NCI-H774 (cell line): ENCODE results near the gene RAB24.
A peak's percentile ranks its signal among the peaks of the same experiment; 100 is the strongest.
"Not testable (repeated sequence)": the region's sequence is repeated elsewhere in the genome, so short reads cannot be mapped to it uniquely, and the experiment has no call there.

Experiments used
- DNase-seq: peaks from one replicate; lab custom pipeline; 2025; lab: John Stamatoyannopoulos, UW

The RAB24 gene

DNA sequence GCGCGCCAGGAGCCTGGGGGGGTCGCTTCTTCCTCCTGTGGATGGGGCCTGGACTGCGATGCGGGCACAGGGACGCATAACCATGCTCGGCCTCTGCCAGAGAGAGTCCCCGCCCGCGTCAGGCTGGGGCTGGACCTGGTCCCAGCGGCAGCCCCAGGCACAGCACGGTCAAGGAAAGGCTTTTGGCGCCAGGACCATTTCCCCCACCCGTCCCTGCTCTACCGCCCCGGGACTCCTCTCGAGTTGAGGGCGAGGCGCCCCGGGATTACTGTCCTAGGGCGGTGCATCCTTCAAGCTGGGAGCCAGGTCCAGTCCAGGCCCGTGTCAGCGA is 7.8 kb upstream of the RAB24 start:
- no peak for DNase-seq

DNA sequence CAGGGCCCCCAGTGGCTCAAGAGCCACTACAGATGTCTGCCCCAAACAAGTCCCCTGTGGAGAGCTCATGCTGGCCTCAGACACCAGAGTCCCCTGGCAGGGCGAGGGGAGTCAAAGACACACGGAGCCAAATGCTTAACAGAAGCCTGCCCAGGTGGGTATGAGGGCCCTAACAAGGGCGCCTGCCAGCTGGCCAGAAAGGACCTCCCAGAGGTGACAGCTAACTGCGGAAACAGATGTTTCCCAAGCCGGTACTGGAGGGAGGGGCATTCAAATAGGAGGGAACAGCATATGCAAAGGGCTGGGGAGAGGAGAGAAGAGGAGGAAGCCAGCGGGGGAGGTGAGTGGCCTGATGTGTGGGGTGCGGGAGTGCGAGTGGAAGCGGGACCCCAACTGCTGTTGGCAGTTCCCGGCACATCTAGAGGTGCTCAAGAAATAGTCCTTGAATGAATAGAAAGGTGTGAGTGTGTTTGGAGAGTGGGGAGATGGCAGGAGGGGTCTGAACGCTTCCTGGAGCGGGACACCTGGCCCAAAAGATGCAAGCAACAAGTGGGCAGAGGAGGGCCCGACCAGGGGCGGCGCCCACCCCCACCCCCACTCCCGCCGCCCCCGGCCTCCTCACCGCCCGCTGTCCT is 7.4 kb upstream of the RAB24 start:
- DNase-seq: no peak

- DNase-seq: no peak
Observed at GRCh38 chr5:177310332-177310731, 6.8 kb upstream of the RAB24 start.

- peak; percentile 47 for DNase-seq
Observed at GRCh38 chr5:177309351-177310191, 6.1 kb upstream of the RAB24 start.

DNA sequence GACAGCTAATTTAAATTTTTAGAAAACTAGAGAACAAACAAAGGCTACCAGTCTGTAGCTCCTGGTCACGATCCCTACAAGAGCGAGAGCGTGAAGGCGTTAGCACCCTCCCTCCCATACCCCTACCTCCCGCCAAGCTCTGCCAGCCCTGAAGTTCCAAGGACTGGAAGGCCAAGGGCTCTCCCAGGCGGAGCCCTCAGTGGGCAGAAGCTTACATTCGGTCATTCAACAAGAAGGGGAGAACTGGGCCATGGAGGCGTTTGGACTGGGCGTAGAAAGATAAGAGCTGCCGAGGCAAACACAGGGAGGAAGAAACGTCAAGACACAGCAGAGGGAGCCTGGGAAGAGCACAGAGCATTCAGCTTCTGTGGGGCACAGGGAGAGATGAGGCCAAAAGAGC is 5.2 kb upstream of the RAB24 start:
- no peak for DNase-seq

GRCh38 chr5:177307544-177308363 is 4.2 kb upstream of the RAB24 start:
- DNase-seq: no peak

- DNase-seq: no peak
Observed at GRCh38 chr5:177306674-177307543, 3.4 kb upstream of the RAB24 start.

GRCh38 chr5:177306103-177306640 is 2.7 kb upstream of the RAB24 start:
- not testable (repeated sequence) for DNase-seq

- DNase-seq: no peak
Observed at GRCh38 chr5:177304392-177305119, 1.0 kb upstream of the RAB24 start.

DNA sequence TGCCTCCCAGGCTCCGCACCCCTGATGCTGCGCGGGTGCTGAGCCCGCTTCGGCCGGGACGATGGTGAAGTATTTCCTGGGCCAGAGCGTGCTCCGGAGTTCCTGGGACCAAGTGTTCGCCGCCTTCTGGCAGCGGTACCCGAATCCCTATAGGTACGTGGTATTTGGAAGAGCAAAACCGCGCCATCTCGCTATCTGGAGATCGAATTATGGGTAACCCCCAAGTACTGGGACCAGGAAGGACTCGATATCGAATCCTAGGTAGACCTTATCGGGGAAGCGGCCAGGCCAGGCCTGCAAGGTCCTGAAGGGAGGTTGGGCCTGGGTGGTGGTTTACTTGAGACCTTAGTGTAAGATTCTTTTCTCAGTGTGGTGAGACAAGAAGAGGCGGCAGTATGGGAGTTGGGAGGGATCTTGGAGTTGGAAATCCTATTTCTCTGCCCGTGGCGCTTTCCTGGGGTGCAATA is 439 bp upstream of the RAB24 start:
- no peak for DNase-seq

GRCh38 chr5:177302354-177303110 is 987 bp downstream of the RAB24 start:
- no peak for DNase-seq

- peak; percentile 69 for DNase-seq
Observed at GRCh38 chr5:177301503-177302165, 1.9 kb downstream of the RAB24 start.

DNA sequence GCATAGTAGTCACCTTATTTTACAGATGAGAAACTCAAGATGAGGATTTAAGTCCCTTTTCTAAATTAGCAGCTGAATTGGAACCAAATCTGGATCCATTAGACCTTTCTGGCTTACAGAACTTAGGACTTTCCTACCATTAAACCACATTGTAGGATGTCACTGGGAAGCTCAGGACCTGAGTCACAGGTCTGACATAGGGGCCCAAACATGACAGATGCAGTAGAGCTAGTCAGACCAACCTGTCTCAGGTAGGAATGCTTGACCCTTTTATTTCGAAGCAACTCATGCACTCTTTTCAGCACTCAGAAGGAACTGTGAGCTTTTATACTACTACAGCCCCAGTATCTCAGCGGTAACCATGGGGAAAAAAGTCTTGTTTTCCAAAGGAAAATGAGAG is 2.6 kb downstream of the RAB24 start:
- DNase-seq: no peak

- no peak for DNase-seq
Observed at GRCh38 chr5:177300236-177300880, 3.2 kb downstream of the RAB24 start.

DNA sequence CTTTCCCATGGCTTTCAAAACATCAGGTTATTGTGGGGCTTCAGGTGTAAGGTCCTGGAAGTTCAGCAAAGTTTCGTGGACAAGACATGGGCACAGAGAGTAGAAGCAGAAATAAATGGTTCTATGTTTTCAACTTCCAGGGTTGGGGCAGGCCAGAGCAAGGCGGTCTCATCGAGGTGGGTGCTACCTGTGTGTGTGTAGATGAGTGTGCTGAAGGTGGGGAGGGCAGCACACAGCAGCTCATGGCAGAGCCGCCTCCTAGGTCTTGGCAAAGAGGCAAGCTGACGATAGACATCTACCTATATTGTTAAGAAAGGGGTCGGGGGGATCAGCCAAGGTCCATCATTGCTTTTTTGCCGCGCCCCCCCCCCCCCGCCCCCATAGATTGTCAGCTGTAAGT is 3.8 kb downstream of the RAB24 start:
- DNase-seq: no peak

DNA sequence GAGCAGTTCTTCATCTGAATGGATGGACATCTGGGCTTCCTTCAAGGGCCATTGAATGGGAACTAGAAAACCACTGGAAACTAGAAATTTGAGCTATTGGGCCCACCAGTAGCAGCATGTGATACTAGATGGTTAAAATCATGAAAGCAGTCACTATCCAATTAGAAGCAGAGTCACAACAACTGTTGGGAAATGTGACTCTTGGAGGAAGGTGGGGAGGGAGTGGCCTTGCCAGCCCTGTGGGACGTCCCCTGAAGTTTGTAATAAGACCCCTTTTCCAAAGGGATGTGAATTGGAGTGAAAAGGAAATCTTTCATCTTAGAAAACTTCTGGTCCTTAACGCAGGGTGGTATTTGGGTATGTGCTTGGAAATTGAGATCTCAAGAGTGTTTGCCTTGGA is 5.6 kb downstream of the RAB24 start:
- DNase-seq: no peak

DNA sequence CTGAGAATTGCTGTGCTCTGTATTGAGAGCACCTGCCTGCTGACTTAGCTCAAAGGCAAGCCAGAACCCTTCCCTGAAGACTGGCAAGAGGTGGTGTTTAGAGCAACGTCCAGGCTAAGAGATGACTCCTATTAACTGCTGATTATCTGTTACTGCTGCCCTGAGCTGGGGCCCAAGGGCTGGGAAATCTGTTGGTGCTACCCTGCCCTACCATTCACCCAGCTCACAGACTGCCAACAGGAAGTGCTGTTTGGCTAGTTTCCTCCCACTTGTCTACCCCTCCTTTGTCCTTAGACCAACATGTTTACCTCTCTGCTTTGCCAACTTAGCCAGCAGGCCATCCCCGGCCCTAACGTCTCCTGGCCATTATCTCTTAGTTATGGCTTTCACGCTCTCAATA is 6.9 kb downstream of the RAB24 start:
- no peak for DNase-seq

- no peak for DNase-seq
Observed at GRCh38 chr5:177295924-177296323, 7.6 kb downstream of the RAB24 start.

DNA sequence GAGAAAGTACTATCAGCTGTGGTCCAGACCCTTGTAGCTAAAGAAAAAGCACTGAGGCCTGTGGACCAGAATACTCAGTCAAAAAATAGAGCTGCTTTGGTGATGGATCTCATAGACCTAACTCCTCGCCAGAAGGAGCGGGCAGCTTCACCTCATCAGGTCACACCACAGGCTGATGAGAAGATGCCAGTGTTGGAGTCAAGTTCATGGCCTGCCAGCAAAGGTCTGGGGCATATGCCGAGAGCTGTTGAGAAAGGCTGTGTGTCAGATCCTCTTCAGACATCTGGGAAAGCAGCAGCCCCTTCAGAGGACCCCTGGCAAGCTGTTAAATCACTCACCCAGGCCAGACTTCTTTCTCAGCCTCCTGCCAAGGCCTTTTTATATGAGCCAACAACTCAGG is 8.9 kb downstream of the RAB24 start:
- no peak for DNase-seq
